Measurements from ENCODE around the gene CHRDL2.

The CHRDL2 gene

GRCh38 chr11:74683941-74684481, 47.2 kb downstream of the CHRDL2 start:
- Histone ChIP-seq H3F3A (ENCODE audit: low read depth) (no peaks in the 10 kb centered on the region), H3K4me3 (ENCODE audit: low read length, poor library complexity, severe bottlenecking) (no peak overlapping the region), H3K9ac (ENCODE audit: low read depth, low read length, poor library complexity, severe bottlenecking) (no peak overlapping the region), H3K27me3 (ENCODE audit: insufficient read depth, low read length, poor library complexity, severe bottlenecking) (no peaks in the 10 kb centered on the region), H3K9me2 (replicated peaks; ENCODE audit: low read depth, low read length) (no peaks in the 10 kb centered on the region), H4K20me1 (ENCODE audit: insufficient read depth, low read length, poor library complexity, severe bottlenecking) (no peaks in the 10 kb centered on the region), H3K36me3 (ENCODE audit: insufficient read depth, low read length) (no peaks in the 10 kb centered on the region), H3K4me2 (ENCODE audit: low read depth, low read length, poor library complexity, severe bottlenecking) (no peak overlapping the region), H3K9me3 (ENCODE audit: insufficient read depth, low read depth, low read length) (no peaks in the 10 kb centered on the region), H2AFZ (ENCODE audit: low read length) (no peak overlapping the region), H3K79me2 (ENCODE audit: insufficient read depth, low read length) (no peaks in the 10 kb centered on the region), H3K4me1 (ENCODE audit: insufficient read depth, low read length, poor library complexity, severe bottlenecking) (no peaks in the 10 kb centered on the region)
- TF ChIP-seq CTCF (conservative IDR thresholded peaks at IDR 0.05; ENCODE audit: low read length) (no peak), EZH2phosphoT487 (IDR thresholded peaks at IDR 0.05; ENCODE audit: borderline replicate concordance) (no peak)

DNA sequence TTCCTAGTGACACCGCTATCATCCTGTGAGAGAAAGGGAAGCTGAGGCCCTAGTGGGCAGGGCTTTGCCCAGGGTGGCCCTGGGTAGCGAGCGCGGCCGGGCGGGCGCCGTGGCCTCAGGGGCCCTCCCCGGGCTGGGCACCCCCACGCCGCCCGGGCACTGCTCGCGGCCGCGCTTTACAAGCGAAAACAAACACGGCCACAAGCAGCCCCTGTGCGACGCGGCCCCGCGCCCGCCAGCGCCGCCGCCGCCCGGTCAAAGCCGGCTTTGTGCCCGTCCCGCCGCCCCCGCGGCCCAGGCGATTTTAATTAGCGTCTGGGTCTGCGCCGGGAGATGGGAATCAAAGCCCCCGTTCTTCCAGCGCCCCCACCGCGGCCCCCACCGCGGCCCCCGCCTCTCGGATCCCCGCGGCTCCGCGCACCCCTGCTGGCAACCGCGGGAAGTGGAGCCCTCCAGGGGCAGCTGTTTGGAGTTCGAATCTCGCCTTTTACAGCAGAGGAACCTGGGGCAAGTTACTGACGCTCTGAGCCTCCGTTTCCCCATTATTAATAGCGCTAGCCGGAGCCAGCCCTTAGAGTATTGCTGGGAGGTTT, 47.9 kb downstream of the CHRDL2 start:
- no peaks in the 10 kb centered on the region for H3K79me2 ChIP-seq (ENCODE audit: insufficient read depth, low read length)
- no peak overlapping the region for H3K9ac ChIP-seq (ENCODE audit: low read depth, low read length, poor library complexity, severe bottlenecking)
- no peak overlapping the region for H3K4me3 ChIP-seq (ENCODE audit: low read length, poor library complexity, severe bottlenecking)
- TF ChIP-seq CTCF (conservative IDR thresholded peaks at IDR 0.05; ENCODE audit: low read length), result no peak
- no peaks in the 10 kb centered on the region for H3K36me3 ChIP-seq (ENCODE audit: insufficient read depth, low read length)
- H3K4me1 ChIP-seq (ENCODE audit: insufficient read depth, low read length, poor library complexity, severe bottlenecking), result no peaks in the 10 kb centered on the region
- no peak overlapping the region for H2AFZ ChIP-seq (ENCODE audit: low read length)
- no peaks in the 10 kb centered on the region for H3K9me2 ChIP-seq (replicated peaks; ENCODE audit: low read depth, low read length)
- no peaks in the 10 kb centered on the region for H3K9me3 ChIP-seq (ENCODE audit: insufficient read depth, low read depth, low read length)
- no peaks in the 10 kb centered on the region for H4K20me1 ChIP-seq (ENCODE audit: insufficient read depth, low read length, poor library complexity, severe bottlenecking)
- no peaks in the 10 kb centered on the region for H3F3A ChIP-seq (ENCODE audit: low read depth)
- H3K4me2 ChIP-seq (ENCODE audit: low read depth, low read length, poor library complexity, severe bottlenecking), result no peak overlapping the region
- no peaks in the 10 kb centered on the region for H3K27me3 ChIP-seq (ENCODE audit: insufficient read depth, low read length, poor library complexity, severe bottlenecking)

DNA sequence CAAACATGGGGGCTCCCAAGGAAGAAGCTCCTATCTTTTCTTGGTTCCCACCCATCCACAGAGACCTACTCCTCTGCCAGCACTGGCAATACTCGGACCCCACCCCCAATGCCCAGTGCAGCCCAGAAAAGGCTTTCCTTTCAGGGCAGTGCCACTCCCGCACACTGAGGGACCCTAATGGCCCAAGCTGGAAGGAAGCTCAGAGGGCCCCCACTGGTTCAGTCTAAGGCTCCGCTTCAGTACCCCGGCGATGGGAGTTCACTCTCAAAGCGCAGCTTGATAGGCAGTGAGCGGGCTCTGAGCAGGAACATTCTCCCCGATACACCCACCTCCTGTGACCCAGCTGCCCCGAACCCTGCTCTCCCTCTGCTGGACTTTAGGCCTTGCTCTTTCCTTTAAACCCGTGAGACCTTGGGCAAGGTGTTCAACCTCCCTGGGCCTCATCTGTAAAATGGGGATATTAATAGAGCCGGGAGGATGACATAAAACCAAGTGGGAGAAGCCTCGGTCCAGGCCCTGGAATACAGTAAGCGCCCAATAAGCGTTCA, 48.4 kb downstream of the CHRDL2 start:
- Histone ChIP-seq H3K4me1 (ENCODE audit: insufficient read depth, low read length, poor library complexity, severe bottlenecking) (no peaks in the 10 kb centered on the region), H3K9ac (ENCODE audit: low read depth, low read length, poor library complexity, severe bottlenecking) (no peak overlapping the region), H3K27me3 (ENCODE audit: insufficient read depth, low read length, poor library complexity, severe bottlenecking) (no peaks in the 10 kb centered on the region), H3K9me3 (ENCODE audit: insufficient read depth, low read depth, low read length) (no peaks in the 10 kb centered on the region), H3K36me3 (ENCODE audit: insufficient read depth, low read length) (no peaks in the 10 kb centered on the region), H3K4me3 (ENCODE audit: low read length, poor library complexity, severe bottlenecking) (no peak overlapping the region), H3K9me2 (replicated peaks; ENCODE audit: low read depth, low read length) (no peaks in the 10 kb centered on the region), H3K4me2 (ENCODE audit: low read depth, low read length, poor library complexity, severe bottlenecking) (no peak overlapping the region), H2AFZ (ENCODE audit: low read length) (no peak overlapping the region), H3K79me2 (ENCODE audit: insufficient read depth, low read length) (no peaks in the 10 kb centered on the region), H4K20me1 (ENCODE audit: insufficient read depth, low read length, poor library complexity, severe bottlenecking) (no peaks in the 10 kb centered on the region), H3F3A (ENCODE audit: low read depth) (no peaks in the 10 kb centered on the region)
- TF ChIP-seq CTCF (conservative IDR thresholded peaks at IDR 0.05; ENCODE audit: low read length), result no peak
